ENCODE results near the gene AKT1. TPM values are rescaled to one million over a fixed set of nuclear protein-coding genes. Genes with fewer than 3 reads are reported as not detected.

AKT1 gene
- polyA plus RNA-seq, 2 of the 4 experiments (the other 2 are of a cell fraction), result 70.2 to 93.8 TPM

DNA sequence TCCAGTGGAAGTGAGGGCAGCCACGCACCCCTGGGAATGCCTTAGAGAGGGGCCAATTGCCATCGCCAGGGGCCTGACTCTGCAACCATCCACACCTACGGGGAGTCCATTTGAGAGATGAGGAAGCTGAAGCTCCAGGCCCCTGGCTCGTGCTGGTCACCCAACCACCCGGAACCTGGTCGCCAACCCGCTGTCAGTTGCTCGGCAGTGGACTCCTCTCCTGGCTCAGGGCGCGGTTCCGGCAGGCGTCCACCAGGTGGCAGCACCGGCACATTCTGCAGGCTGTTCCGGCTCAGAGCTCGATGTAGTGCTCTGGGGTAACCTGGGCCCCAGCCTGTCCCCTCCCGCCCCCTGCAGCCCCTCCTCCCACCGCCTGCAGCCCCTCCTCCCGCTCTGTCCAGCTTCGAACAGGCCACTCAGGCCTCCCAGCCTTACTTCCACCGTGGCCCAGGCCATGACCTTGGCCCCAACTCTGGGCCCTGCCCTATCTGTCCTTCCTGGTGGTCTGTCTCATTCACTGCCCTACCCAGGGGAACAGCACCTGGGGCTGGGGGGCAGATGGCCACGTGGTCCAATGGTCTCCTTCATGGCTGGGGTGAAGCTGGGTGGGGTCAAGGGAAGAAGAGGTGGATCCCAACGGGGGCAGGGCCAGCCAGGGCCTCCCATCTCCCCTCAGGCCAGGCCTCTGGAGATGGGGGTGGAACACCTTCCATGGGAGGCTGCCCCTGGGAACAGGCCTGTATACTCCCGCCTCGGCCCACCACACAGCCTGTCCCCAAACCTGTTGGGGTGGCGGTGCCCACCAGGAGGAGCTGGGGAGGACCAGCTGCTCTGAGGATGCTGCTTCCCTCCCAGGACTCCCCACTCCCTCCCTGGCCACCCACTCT, 26.9 kb downstream of the AKT1 start:
- POLR2A ChIA-PET, result interaction anchor here (1.5 kb wide), 1 partner anchor 57 kb away, joined by 3 read pairs; no protein-coding TSS in a partner anchor
- TF ChIP-seq, protein P1, sequence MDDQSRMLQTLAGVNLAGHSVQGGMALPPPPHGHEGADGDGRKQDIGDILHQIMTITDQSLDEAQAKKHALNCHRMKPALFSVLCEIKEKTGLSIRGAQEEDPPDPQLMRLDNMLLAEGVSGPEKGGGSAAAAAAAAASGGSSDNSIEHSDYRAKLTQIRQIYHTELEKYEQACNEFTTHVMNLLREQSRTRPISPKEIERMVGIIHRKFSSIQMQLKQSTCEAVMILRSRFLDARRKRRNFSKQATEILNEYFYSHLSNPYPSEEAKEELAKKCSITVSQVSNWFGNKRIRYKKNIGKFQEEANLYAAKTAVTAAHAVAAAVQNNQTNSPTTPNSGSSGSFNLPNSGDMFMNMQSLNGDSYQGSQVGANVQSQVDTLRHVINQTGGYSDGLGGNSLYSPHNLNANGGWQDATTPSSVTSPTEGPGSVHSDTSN (IDR thresholded peaks at IDR 0.05), result peak; percentile 14; the same call in 1 of the 2 replicates
- TF ChIP-seq CTCF (IDR thresholded peaks at IDR 0.05) (peak; percentile 82), SMC3 (IDR thresholded peaks at IDR 0.05) (peak; percentile 83), MAX (IDR thresholded peaks at IDR 0.05) (0 out of 2 replicates have a peak, but pooled peaks have one; percentile 42), CBX2 (IDR thresholded peaks at IDR 0.05; ENCODE audit: borderline replicate concordance, low read depth) (no peak), USF2 (IDR thresholded peaks at IDR 0.05) (no peak), RAD21 (conservative IDR thresholded peaks at IDR 0.05 in 1 of 2, IDR thresholded peaks at IDR 0.05 in 1 of 2) (peak; percentile 83 to 91)
- H3K9me3 ChIP-seq, result peaks cover 2% of the 10 kb centered on the region; the same call in 1 of the 3 replicates
- CTCF ChIA-PET, result interaction anchor here (0.5 to 9.3 kb wide), 47 partner anchors 9 to 305 kb away, joined by 3 to 88 read pairs (median 5); partner anchors contain the start of genes ADSS1, SIVA1 and ZBTB42
- H3K27ac ChIP-seq, result peak overlapping the region; percentile 55 to 82; a peak in 4 of 6 replicates
- peak; percentile 74 to 86 for DNase-seq (ENCODE audit: low read depth in 1 of 2, low spot score in 1 of 2)
- FAIRE-seq, result no peak
- H3K4me2 ChIP-seq, result peak overlapping the region; percentile 41
- H3K4me3 ChIP-seq, result no peak overlapping the region
- 36% methylated on average over 11 of the region's 25 CpGs for WGBS (ENCODE audit: missing lambda C conversion rate)
- ATAC-seq, result peak; percentile 87 to 95
- peaks cover 14% of the 10 kb centered on the region for H3K4me1 ChIP-seq

- H3K4me2 ChIP-seq, result no peak overlapping the region
- ATAC-seq, result no peak
- peaks cover 2% of the 10 kb centered on the region; the same call in 1 of the 3 replicates for H3K9me3 ChIP-seq
- H3K4me3 ChIP-seq, result no peak overlapping the region
- WGBS (ENCODE audit: missing lambda C conversion rate), result 65% methylated on average over 5 of the region's 5 CpGs
- FAIRE-seq, result no peak
- TF ChIP-seq MAZ (IDR thresholded peaks at IDR 0.05; ENCODE audit: borderline replicate concordance, low read depth, low read length) (no peak), SMC3 (IDR thresholded peaks at IDR 0.05) (no peak), RAD21 (conservative IDR thresholded peaks at IDR 0.05 in 1 of 2, IDR thresholded peaks at IDR 0.05 in 1 of 2) (no peak), ZFP36 (IDR thresholded peaks at IDR 0.05; ENCODE audit: borderline replicate concordance, partially characterized antibody) (no peak), ESRRA (IDR thresholded peaks at IDR 0.05; ENCODE audit: borderline replicate concordance, low read length) (no peak), RFX5 (IDR thresholded peaks at IDR 0.05) (no peak), KDM5A (IDR thresholded peaks at IDR 0.05) (no peak), ZSCAN20 (CRISPR knock-in tag; IDR thresholded peaks at IDR 0.05) (no peak), MAX (IDR thresholded peaks at IDR 0.05) (no peak), MYC (IDR thresholded peaks at IDR 0.05; ENCODE audit: borderline replicate concordance, low read length) (no peak), ZNF302 (CRISPR knock-in tag; IDR thresholded peaks at IDR 0.05) (no peak), RCOR1 (IDR thresholded peaks at IDR 0.05; ENCODE audit: low read depth, low read length) (no peak), CBX8 (IDR thresholded peaks at IDR 0.05) (no peak), JUN (IDR thresholded peaks at IDR 0.05) (no peak), ZC3H11A (IDR thresholded peaks at IDR 0.05) (no peak)
- TF ChIP-seq, protein P2, sequence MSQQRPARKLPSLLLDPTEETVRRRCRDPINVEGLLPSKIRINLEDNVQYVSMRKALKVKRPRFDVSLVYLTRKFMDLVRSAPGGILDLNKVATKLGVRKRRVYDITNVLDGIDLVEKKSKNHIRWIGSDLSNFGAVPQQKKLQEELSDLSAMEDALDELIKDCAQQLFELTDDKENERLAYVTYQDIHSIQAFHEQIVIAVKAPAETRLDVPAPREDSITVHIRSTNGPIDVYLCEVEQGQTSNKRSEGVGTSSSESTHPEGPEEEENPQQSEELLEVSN (IDR thresholded peaks at IDR 0.05; ENCODE audit: borderline replicate concordance, low read depth), result no peak
- TF ChIP-seq, protein P3, sequence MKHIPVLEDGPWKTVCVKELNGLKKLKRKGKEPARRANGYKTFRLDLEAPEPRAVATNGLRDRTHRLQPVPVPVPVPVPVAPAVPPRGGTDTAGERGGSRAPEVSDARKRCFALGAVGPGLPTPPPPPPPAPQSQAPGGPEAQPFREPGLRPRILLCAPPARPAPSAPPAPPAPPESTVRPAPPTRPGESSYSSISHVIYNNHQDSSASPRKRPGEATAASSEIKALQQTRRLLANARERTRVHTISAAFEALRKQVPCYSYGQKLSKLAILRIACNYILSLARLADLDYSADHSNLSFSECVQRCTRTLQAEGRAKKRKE (CRISPR knock-in tag; IDR thresholded peaks at IDR 0.05; ENCODE audit: low read depth), result no peak
- TF ChIP-seq, protein P4, sequence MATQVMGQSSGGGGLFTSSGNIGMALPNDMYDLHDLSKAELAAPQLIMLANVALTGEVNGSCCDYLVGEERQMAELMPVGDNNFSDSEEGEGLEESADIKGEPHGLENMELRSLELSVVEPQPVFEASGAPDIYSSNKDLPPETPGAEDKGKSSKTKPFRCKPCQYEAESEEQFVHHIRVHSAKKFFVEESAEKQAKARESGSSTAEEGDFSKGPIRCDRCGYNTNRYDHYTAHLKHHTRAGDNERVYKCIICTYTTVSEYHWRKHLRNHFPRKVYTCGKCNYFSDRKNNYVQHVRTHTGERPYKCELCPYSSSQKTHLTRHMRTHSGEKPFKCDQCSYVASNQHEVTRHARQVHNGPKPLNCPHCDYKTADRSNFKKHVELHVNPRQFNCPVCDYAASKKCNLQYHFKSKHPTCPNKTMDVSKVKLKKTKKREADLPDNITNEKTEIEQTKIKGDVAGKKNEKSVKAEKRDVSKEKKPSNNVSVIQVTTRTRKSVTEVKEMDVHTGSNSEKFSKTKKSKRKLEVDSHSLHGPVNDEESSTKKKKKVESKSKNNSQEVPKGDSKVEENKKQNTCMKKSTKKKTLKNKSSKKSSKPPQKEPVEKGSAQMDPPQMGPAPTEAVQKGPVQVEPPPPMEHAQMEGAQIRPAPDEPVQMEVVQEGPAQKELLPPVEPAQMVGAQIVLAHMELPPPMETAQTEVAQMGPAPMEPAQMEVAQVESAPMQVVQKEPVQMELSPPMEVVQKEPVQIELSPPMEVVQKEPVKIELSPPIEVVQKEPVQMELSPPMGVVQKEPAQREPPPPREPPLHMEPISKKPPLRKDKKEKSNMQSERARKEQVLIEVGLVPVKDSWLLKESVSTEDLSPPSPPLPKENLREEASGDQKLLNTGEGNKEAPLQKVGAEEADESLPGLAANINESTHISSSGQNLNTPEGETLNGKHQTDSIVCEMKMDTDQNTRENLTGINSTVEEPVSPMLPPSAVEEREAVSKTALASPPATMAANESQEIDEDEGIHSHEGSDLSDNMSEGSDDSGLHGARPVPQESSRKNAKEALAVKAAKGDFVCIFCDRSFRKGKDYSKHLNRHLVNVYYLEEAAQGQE (IDR thresholded peaks at IDR 0.05), result no peak
- TF ChIP-seq, protein P1 (IDR thresholded peaks at IDR 0.05), result no peak
- H3K4me1 ChIP-seq, result peaks cover 14% of the 10 kb centered on the region
- ChIA-PET CTCF (interaction anchor here (0.5 to 9.3 kb wide), 23 partner anchors 9 to 1905 kb away, joined by 3 to 88 read pairs (median 6); partner anchors contain the start of genes ADSS1 and SIVA1), POLR2A (no interaction called here)
- no peak overlapping the region for H3K27ac ChIP-seq
- DNase-seq (ENCODE audit: low read depth in 1 of 2, low spot score in 1 of 2), result no peak
Measured at GRCh38 chr14:104767634-104767918, 28.0 kb downstream of the AKT1 start.
